DMS79 treated with DMSO at 0.1 percent for 48 hours (cell line): ENCODE results near the gene LRRC3C.

Experiments
- DNase-seq: peaks from one replicate; lab custom pipeline; 2025; lab: John Stamatoyannopoulos, UW

The LRRC3C gene

GRCh38 chr17:39949028-39949427, 21.5 kb downstream of the LRRC3C start:
- no peak for DNase-seq

GRCh38 chr17:39950871-39951348, 23.4 kb downstream of the LRRC3C start:
- DNase-seq: no peak

GRCh38 chr17:39951924-39952679, 24.6 kb downstream of the LRRC3C start:
- no peak for DNase-seq

- peak; percentile 89 for DNase-seq
Observed at GRCh38 chr17:39952680-39953470, 25.3 kb downstream of the LRRC3C start.

GRCh38 chr17:39953471-39953888, 25.9 kb downstream of the LRRC3C start:
- no peak for DNase-seq

- no peak for DNase-seq
Observed at GRCh38 chr17:39954876-39955275, 27.3 kb downstream of the LRRC3C start.

GRCh38 chr17:39955726-39956225, 28.2 kb downstream of the LRRC3C start:
- DNase-seq: no peak

- DNase-seq: no peak
Observed at GRCh38 chr17:39960524-39961041, 33.1 kb downstream of the LRRC3C start.

- no peak for DNase-seq
Observed at GRCh38 chr17:39962642-39963220, 35.2 kb downstream of the LRRC3C start, which contains the start of gene GSDMA. TSS of gene GSDMA (plus strand) at chr17:39963004. CDS start at chr17:39965688, 2,684 bp downstream.

- no peak for DNase-seq
Observed at GRCh38 chr17:39963829-39964228, 36.3 kb downstream of the LRRC3C start.

- DNase-seq: no peak
Observed at GRCh38 chr17:39965017-39965699, 37.6 kb downstream of the LRRC3C start.

- DNase-seq: no peak
Observed at GRCh38 chr17:39966771-39967170, 39.2 kb downstream of the LRRC3C start.

- no peak for DNase-seq
Observed at GRCh38 chr17:39968761-39969160, 41.2 kb downstream of the LRRC3C start.

- DNase-seq: no peak
Observed at GRCh38 chr17:39969375-39969774, 41.8 kb downstream of the LRRC3C start.

GRCh38 chr17:39970157-39970692, 42.7 kb downstream of the LRRC3C start:
- no peak for DNase-seq

GRCh38 chr17:39971076-39971603, 43.6 kb downstream of the LRRC3C start:
- no peak for DNase-seq

- no peak for DNase-seq
Observed at GRCh38 chr17:39972271-39972670, 44.7 kb downstream of the LRRC3C start.

- no peak for DNase-seq
Observed at GRCh38 chr17:39973496-39973895, 46.0 kb downstream of the LRRC3C start.

- no peak for DNase-seq
Observed at GRCh38 chr17:39974433-39974832, 46.9 kb downstream of the LRRC3C start.

- no peak for DNase-seq
Observed at GRCh38 chr17:39975801-39976200, 48.3 kb downstream of the LRRC3C start.
